Measurements from ENCODE around the gene TJP2.
"Not testable (repeated sequence)": the region's sequence is repeated elsewhere in the genome, so short reads cannot be mapped to it uniquely, and the experiment has no call there.

TJP2 gene

DNA sequence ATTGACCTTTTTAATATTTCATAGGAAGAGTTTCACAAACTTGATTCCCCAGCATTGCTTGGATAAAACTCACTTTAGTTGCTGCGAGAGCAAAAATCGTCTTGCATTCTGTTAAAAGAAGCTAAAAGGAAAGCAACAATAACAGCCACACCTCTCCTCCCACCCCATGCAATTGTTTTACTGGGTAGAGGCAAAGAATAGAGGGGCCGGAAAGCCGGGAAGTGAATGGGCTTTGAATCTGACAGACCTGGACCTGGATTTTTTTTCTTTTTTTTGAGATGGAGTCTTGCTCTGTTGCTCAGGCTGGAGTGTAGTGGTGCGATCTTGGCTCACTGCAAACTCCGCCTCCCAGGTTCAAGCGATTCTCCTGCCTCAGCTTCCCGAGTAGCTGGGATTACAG is 9.5 kb upstream of the TJP2 start:
- DNase-seq: not testable (repeated sequence)

DNA sequence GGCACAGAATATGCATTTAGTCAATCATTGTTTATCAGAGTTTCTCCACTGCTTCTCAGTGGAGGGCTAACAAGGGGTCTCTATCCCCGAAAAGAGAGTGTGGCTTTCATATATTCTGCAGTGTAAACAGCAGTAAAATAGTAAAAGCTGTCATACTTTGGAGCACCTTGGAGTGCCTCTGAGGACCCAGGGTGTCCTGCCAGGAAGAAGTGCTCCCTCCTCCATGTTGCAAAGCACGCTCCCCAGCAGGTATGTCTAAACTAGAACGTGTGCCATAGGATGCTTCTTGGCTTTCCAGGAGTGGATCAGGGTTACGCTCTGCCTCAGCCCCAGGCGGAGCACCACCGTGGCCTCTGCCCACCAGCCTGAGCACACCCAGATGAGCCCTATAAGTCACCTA is 8.5 kb upstream of the TJP2 start:
- no peak for DNase-seq

GRCh38 chr9:69168709-69169217 is 5.3 kb upstream of the TJP2 start:
- peak; percentile 89 for DNase-seq

GRCh38 chr9:69170231-69170630 is 3.8 kb upstream of the TJP2 start:
- no peak for DNase-seq

DNA sequence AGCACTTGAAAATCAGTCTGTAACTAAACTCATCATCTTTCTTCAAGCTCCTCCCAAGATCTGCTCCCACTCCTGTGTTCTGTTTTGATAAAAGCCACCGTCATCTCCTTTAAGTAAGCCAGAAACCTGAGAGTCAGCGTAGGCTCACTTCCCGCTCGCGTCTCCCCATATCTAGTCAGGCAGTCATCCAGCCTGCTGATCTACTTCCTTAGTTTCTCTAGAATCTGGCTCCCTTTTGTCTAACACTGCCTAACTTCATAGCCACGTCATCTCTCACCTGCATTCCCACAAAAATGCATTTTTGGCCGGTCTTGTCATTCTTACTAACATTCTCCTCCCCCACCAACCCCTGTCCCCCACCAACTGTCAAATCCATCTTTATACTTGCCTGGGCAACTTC is 3.0 kb upstream of the TJP2 start:
- no peak for DNase-seq

- no peak for DNase-seq
These were observed 2.6 kb upstream of the TJP2 start for GRCh38 chr9:69171517-69171916.

GRCh38 chr9:69172895-69173294 is 1.2 kb upstream of the TJP2 start:
- no peak for DNase-seq

- no peak for DNase-seq
These were observed 583 bp upstream of the TJP2 start for GRCh38 chr9:69173497-69173890.

- DNase-seq: no peak
These were observed 763 bp downstream of the TJP2 start for GRCh38 chr9:69174616-69175463.

DNA sequence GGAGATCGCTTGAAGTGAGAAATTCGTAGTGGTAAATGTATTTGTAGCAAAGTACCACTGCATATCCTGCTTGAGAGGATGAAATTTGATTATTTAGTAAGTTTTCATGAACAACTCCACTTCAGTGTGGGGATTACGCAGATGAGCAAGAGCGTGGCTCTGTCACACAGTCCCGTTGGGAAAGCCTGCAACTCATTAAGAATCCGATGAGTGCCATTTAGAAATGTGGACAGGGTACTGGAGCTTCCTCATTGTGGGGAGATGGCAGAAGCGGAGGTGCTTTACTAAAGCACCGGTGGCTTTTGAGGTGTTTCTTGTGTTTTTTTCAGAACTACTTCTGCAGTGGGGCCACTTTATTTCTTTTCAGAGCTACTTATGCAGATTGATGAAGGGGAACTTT is 1.4 kb downstream of the TJP2 start:
- no peak for DNase-seq

DNA sequence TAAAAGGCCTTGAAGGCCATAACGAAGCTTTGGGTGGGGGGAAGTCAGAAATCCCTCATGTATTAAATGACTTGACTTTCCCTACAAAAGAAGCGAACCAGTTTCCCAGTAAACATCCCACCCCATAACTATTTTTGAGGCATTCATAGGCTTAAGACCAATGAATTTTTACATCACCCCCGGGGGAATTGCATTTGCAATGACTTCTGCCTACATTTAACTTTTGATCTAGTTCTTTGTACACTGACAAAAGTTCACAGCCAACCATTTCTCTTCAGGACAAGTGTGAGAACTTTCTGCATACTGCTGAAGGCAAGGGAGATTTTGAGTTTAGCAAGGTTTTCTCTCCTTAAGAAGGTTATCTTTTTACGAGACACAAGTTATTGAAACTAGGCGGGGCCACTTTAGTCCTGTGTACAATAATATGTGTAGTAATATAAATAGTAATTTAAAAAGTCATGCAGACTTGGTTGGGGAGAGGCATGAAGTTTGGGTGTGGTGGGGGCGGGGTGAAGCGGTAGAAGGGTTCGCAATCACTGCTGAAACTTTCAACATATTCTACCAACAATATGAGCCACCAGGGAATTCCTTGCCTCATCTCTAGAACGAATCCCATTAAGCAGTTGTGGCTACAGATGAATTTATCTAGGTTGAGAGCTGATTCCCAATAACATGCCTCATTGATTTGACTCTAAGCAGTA is 2.5 kb downstream of the TJP2 start:
- no peak for DNase-seq

- DNase-seq: no peak
These were observed 4.5 kb downstream of the TJP2 start for GRCh38 chr9:69178583-69179011.

DNA sequence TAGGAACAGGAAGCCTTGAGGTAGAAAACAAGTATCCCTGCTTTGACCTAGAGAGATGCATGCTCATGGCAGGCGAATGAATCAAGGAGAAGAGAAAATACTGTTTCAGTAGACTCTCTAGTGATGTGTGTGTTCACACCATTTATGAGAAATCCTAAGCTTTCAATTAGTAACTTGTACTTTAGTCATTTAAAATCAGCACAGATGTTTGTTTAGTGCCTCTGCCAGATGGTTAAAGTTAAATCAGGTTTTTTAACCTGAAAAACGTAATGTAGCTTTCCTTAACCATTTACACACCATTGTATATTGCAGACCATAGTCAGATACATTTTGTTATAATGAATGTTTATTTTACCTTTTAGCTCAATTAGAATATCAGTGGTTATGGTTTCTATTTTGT is 5.0 kb downstream of the TJP2 start:
- DNase-seq: no peak

- no peak for DNase-seq
These were observed 6.1 kb downstream of the TJP2 start for GRCh38 chr9:69180200-69180599.

GRCh38 chr9:69180670-69181069 is 6.6 kb downstream of the TJP2 start:
- DNase-seq: no peak

DNA sequence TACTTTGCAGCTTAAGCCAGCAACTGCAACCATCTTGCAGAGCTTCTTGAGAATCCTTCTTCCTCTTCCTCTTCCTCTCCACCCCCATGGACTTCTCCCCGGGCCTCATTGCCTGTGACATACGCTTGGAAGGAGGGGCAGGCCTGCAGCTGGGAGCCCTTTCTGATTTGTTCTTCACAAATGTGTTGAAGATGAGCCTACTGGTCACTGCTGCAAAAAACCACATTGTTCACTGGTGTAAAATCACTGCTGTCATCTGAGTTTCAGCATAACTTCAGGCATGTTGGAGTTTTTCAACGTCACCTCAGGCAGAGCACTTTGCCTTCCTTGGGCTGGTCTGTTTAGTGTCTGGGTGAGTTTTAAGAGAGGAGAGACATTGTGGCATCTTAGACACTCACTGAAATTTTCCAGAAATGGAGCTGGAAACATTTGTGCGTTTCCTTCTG is 7.9 kb downstream of the TJP2 start:
- no peak for DNase-seq

DNA sequence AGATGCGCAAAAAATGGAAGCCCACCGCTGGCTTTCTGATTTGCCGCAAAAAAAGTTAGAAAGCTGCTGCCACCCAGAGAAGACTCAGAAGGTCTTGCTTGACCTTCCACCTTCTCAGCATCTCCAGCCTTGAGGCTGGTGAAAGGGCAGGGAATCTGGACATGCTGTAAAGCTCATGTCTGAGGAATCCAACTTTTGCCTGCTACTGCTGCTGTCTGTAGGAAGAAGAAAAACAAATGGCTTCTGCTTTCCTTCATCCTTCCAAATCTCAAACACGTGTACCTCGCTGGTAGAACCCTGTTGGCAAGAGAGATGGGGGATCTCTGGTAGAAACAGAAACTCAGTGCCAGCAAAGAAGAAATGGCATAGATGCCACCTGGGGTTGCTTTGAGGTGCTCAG is 10.2 kb downstream of the TJP2 start:
- DNase-seq: no peak

DNA sequence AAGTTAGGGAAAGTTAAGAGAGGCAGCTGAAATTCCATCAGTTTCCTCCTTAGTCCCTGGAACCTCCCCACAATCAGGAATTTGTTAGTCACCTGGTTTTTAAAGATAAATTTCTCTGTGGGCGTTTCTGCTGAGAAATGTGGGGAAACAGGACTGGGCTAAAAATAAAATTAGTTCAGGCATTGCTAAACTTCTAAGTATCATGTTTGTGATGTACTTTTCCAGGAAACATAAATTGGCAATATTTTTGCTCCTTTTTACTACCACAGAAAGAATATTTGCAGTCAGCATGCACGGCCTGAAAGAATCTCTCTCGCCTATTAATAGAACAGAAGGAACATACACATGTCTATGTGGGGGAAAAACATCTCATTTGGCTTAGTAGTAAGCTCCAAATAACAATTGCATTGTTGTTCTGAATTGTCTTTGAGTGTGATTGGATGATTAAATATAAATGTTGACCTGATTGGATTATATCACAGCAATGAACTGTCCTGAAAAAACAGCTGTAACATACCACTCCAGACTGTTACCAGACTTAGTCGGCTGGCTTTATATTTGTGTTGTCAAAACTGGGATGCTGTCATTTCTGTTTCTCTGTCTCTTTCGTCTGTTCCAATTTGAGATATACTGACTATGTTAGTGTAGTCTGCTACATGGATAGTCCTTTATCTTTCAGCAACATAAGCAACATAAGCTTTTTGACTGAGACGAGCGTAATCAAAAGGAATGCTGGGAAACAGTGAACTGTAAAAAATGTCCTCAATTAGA is 12.9 kb downstream of the TJP2 start:
- no peak for DNase-seq

DNA sequence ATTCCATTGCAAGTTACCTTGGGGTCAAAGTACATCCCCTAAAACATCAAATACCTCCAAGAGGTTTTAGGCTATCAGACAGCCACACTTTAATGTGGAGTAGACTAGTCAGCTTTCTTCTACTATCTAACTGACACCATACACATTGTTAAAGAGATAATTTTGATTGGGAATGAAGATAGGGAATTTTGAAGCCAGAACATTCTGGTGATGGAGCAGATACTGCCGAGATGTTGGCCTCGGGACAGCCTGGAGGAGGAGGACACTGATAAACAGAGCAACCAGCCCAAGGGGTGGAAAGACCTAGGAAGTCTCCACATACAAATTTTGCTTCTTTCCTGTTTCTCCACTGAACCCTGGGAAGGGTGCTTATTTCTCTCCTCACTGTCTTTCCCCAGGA is 14.9 kb downstream of the TJP2 start:
- no peak for DNase-seq

- DNase-seq: no peak
These were observed 16.2 kb downstream of the TJP2 start for GRCh38 chr9:69190086-69190862.

DNA sequence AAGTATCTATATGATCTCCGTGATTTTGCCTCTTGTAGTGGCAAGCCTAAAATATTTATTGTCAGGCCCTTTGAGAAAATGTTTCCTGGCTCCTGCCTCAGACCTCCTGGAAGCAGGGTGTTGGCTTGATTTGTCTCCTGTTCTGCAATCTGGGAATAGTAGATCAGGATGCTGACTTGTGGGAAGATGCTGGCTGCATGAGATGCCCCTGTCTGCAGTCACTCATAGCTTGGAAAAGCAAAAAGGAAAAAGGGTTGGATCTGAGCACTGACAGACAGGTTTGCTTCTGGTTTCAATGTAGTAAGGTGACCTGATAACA is 16.7 kb downstream of the TJP2 start:
- no peak for DNase-seq

DNA sequence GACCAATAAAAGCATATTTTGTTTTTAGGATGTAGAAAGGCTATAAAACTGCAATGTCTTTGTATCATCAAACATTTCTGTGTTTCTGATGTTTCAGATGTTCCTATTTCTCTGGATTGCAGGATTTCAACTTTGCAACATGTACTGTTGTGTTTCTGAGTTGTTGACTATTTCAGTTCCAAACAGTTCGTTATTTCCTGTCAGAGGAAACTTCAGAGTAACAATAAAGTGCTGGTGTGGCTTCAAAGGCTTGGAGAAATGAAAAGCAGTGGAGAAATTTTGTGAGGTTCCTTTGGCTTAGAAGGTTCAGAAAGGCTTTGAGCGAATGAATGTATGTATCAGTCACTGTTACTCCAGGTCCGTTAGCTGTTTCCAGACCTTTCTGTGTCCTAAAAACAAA is 17.2 kb downstream of the TJP2 start:
- DNase-seq: no peak

- no peak for DNase-seq
These were observed 18.1 kb downstream of the TJP2 start for GRCh38 chr9:69192214-69192613.

Measured in NCI-H748 treated with DMSO at 0.1 percent for 48 hours (cell line).